IPS-20b (cell line): Measurements from ENCODE around the gene CPSF2.

Experiments
- H3K27ac ChIP-seq: one replicate; pipeline ENCODE4 v1.5.1; 2013; ENCODE audit warnings: low read length
- H3K27me3 ChIP-seq: 2 replicates; pipeline ENCODE4 v1.6.1; 2013; ENCODE audit warnings: mild to moderate bottlenecking, low read length, inconsistent platforms; ENCODE audit not compliant: insufficient read depth
- H3K36me3 ChIP-seq: 2 replicates; pipeline ENCODE4 v1.6.1; 2013; ENCODE audit warnings: low read depth, mild to moderate bottlenecking, inconsistent platforms, low read length, moderate library complexity; ENCODE audit not compliant: insufficient read depth
- H3K4me1 ChIP-seq: 2 replicates; pipeline ENCODE4 v1.6.1; 2013; ENCODE audit warnings: mild to moderate bottlenecking, control low read depth, inconsistent platforms, low read length, moderate library complexity; ENCODE audit not compliant: insufficient read depth
- H3K4me3 ChIP-seq: 2 replicates; pipeline ENCODE4 v1.5.1; 2013; ENCODE audit warnings: mild to moderate bottlenecking, low read length, inconsistent platforms
- H3K9ac ChIP-seq: 2 replicates; pipeline ENCODE4 v1.6.1; 2013; ENCODE audit warnings: low read depth, mild to moderate bottlenecking, inconsistent platforms, low read length, moderate library complexity
- H3K9me3 ChIP-seq: 2 replicates; pipeline ENCODE4 v1.6.1; 2013; ENCODE audit warnings: mild to moderate bottlenecking, low read depth, low read length, inconsistent platforms; ENCODE audit not compliant: insufficient read depth

The CPSF2 gene

DNA sequence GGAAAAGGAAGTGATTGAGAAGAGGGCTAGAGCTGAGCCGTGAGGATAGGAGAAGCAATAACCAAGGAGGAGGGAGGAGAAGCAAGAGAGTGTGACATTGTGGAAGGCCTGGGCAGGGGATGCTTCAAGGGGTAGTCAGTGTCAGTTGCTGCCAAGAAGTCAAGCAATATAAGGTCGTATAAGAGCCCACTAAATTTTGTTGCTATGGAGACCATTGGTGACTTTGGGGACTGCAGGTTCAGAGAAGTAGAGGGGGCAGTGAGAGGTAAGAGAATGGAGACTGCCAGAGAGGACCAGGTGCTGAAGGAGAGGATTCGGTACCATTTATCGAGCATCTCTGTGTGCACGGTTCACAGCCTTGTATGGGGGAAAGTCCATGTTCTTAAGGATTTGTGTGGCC is 12.3 kb upstream of the CPSF2 start:
- peaks cover 8% of the 10 kb centered on the region; the same call in 1 of the 2 replicates for H3K4me1 ChIP-seq
- H3K36me3 ChIP-seq = no peaks in the 10 kb centered on the region
- H3K9ac ChIP-seq = no peak overlapping the region
- no peak overlapping the region for H3K27ac ChIP-seq
- H3K27me3 ChIP-seq = no peaks in the 10 kb centered on the region
- no peak overlapping the region for H3K4me3 ChIP-seq
- no peaks in the 10 kb centered on the region for H3K9me3 ChIP-seq

DNA sequence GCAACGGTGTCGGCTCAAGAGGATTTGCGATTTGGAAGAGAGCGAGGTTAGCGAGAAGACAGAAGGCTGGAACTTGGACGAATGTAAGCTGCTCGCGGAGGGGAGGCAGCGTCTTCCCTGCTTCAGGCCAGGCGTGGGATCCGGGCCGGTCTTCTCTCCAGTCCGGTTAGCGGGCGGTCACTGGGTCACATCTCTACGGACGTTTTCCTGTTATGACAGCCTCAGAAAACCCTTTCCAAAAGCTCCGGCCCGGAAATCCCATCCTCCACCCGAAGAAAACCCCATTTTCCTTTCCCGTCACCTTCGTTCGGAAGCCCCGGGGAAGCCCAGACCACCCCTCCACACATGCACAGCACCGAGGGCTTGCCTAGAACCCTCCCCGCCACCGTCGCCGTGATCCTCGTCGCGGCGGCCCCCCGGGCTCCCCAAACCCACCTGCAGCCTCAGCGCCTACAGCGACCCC is 531 bp upstream of the CPSF2 start:
- Histone ChIP-seq H3K27ac (peak overlapping the region; percentile 100), H3K4me3 (peak overlapping the region; percentile 99), H3K36me3 (peaks cover 53% of the 10 kb centered on the region), H3K9ac (peak overlapping the region; percentile 100), H3K9me3 (no peaks in the 10 kb centered on the region), H3K27me3 (no peaks in the 10 kb centered on the region), H3K4me1 (peaks cover 4% of the 10 kb centered on the region; the same call in 1 of the 2 replicates)

- H3K27ac ChIP-seq = peak overlapping the region; percentile 100
- H3K4me1 ChIP-seq = peaks cover 4% of the 10 kb centered on the region; the same call in 1 of the 2 replicates
- peaks cover 56% of the 10 kb centered on the region for H3K36me3 ChIP-seq
- H3K9ac ChIP-seq = peak overlapping the region; percentile 100
- H3K27me3 ChIP-seq = no peaks in the 10 kb centered on the region
- no peaks in the 10 kb centered on the region for H3K9me3 ChIP-seq
- peak overlapping the region; percentile 99 for H3K4me3 ChIP-seq
These were observed 545 bp downstream of the CPSF2 start for GRCh38 chr14:92122351-92122677.

GRCh38 chr14:92122761-92123160 is 992 bp downstream of the CPSF2 start:
- Histone ChIP-seq H3K4me1 (peaks cover 4% of the 10 kb centered on the region; the same call in 1 of the 2 replicates), H3K9ac (peak overlapping the region; percentile 100), H3K27me3 (no peaks in the 10 kb centered on the region), H3K27ac (peak overlapping the region; percentile 100), H3K36me3 (peaks cover 56% of the 10 kb centered on the region), H3K9me3 (no peaks in the 10 kb centered on the region), H3K4me3 (peak overlapping the region; percentile 99)

- H3K27me3 ChIP-seq = no peaks in the 10 kb centered on the region
- no peaks in the 10 kb centered on the region for H3K4me1 ChIP-seq
- H3K9me3 ChIP-seq = no peaks in the 10 kb centered on the region
- H3K4me3 ChIP-seq = no peak overlapping the region
- no peak overlapping the region for H3K9ac ChIP-seq
- peaks cover 98% of the 10 kb centered on the region for H3K36me3 ChIP-seq
- H3K27ac ChIP-seq = no peak overlapping the region
These were observed 12.7 kb downstream of the CPSF2 start for GRCh38 chr14:92134456-92134855.

DNA sequence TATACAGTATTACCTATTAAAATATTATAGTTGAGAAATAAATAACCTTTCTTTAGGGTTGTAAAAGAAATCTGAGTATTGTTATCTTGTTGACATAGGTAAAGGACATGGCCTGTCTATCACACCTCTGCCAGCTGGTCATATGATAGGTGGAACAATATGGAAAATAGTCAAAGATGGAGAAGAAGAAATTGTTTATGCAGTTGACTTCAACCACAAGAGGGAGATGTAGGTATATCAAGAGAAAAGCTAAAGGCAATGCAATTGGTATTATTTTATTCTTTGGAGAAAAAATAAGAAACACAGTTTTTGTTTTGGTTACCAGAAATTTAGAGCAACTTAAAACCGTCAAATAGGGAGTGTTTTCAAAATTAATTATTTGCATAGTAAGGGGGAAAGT is 13.5 kb downstream of the CPSF2 start:
- no peak overlapping the region for H3K4me3 ChIP-seq

DNA sequence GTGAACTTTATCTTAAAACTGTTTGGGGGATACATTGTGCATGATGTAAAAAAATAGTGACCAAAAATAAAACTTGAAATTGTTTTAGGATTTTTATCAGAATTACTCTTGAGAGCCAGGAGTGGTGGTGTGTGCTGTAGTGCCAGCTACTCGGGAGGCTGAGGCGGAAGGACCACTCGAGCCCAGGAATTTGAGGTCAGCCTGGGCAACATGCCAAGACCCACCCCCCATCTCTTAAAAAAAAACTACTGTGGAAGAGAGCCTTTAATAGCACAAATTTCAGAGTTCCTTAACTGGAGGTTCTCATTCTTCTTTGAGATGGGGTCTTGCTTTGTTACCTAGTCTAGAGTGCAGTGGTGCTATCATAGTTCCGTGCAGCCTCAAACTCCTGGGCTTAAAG is 21.5 kb downstream of the CPSF2 start:
- Histone ChIP-seq H3K9me3 (no peaks in the 10 kb centered on the region), H3K27ac (no peak overlapping the region), H3K9ac (no peak overlapping the region), H3K4me3 (no peak overlapping the region), H3K4me1 (no peaks in the 10 kb centered on the region), H3K27me3 (no peaks in the 10 kb centered on the region), H3K36me3 (peaks cover 93% of the 10 kb centered on the region)

More for the DNA sequence above, 13.5 kb downstream of the CPSF2 start:
- H3K27ac ChIP-seq = no peak overlapping the region
- H3K9me3 ChIP-seq = no peaks in the 10 kb centered on the region
- no peaks in the 10 kb centered on the region for H3K4me1 ChIP-seq
- H3K9ac ChIP-seq = no peak overlapping the region
- H3K36me3 ChIP-seq = peaks cover 96% of the 10 kb centered on the region
- H3K27me3 ChIP-seq = no peaks in the 10 kb centered on the region

DNA sequence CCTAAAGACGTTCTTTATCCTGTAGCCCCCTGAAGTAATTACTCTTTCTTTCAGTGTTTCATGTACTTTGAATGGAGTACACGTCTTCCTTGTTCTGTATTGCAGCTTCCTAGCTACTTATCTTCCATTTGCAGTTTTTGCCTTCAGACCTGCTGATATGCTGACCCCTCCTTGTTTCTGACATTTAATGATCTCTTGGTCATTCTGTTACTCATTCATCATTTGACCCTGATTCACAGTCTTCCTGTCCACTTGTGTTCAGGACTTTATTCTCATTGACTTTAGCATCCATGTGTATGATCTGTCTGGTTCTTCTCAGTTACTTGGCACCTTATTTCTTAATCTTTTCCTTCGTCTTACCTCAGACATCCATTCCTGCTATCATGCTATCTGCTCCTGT is 22.2 kb downstream of the CPSF2 start:
- Histone ChIP-seq H3K36me3 (peaks cover 93% of the 10 kb centered on the region), H3K27ac (no peak overlapping the region), H3K4me1 (no peaks in the 10 kb centered on the region), H3K27me3 (no peaks in the 10 kb centered on the region), H3K9me3 (no peaks in the 10 kb centered on the region), H3K9ac (no peak overlapping the region), H3K4me3 (no peak overlapping the region)

GRCh38 chr14:92144708-92145107 is 22.9 kb downstream of the CPSF2 start:
- Histone ChIP-seq H3K4me3 (no peak overlapping the region), H3K36me3 (peaks cover 94% of the 10 kb centered on the region), H3K9me3 (no peaks in the 10 kb centered on the region), H3K27me3 (no peaks in the 10 kb centered on the region), H3K27ac (no peak overlapping the region), H3K4me1 (no peaks in the 10 kb centered on the region), H3K9ac (no peak overlapping the region)

- no peak overlapping the region for H3K27ac ChIP-seq
- H3K4me3 ChIP-seq = no peak overlapping the region
- H3K9ac ChIP-seq = no peak overlapping the region
- peaks cover 89% of the 10 kb centered on the region for H3K36me3 ChIP-seq
- no peaks in the 10 kb centered on the region for H3K9me3 ChIP-seq
- H3K4me1 ChIP-seq = no peaks in the 10 kb centered on the region
- H3K27me3 ChIP-seq = no peaks in the 10 kb centered on the region
These were observed 31.8 kb downstream of the CPSF2 start for GRCh38 chr14:92153581-92153980.

GRCh38 chr14:92154283-92154942 is 32.6 kb downstream of the CPSF2 start:
- Histone ChIP-seq H3K4me3 (no peak overlapping the region), H3K27ac (no peak overlapping the region), H3K9me3 (no peaks in the 10 kb centered on the region), H3K4me1 (no peaks in the 10 kb centered on the region), H3K36me3 (peaks cover 89% of the 10 kb centered on the region), H3K9ac (no peak overlapping the region), H3K27me3 (no peaks in the 10 kb centered on the region)

GRCh38 chr14:92160619-92161018 is 38.9 kb downstream of the CPSF2 start:
- no peaks in the 10 kb centered on the region for H3K4me1 ChIP-seq
- H3K27me3 ChIP-seq = no peaks in the 10 kb centered on the region
- no peak overlapping the region for H3K4me3 ChIP-seq
- peaks cover 20% of the 10 kb centered on the region for H3K9me3 ChIP-seq
- no peak overlapping the region for H3K9ac ChIP-seq
- peaks cover 98% of the 10 kb centered on the region for H3K36me3 ChIP-seq
- H3K27ac ChIP-seq = no peak overlapping the region
